ENCODE results near the gene WDR76.

Gene WDR76

GRCh38 chr15:43913941-43914340, 87.1 kb downstream of the WDR76 start:
- DNase-seq (ENCODE audit: low read depth), result no peak

GRCh38 chr15:43915631-43916325, 89.0 kb downstream of the WDR76 start:
- no peak for DNase-seq (ENCODE audit: low read depth)

DNA sequence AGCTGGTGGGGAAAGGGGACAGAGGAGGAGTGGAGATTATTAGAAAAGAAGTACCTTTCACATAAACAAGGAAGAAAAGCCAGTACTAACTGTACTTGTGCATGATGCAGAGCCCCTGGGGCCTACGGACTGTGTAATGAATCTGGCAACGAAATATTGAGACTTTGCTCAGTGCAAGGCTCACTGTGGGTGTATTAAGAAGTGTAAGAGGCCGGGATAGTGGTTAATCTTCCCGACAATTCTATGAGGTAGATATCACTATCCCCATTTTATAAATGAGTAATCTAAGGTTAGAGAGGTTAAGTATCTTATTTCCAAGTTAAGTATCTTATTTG, 89.5 kb downstream of the WDR76 start:
- no peak for DNase-seq (ENCODE audit: low read depth)

Data from activated T-cell treated with anti-CD3 and anti-CD28 coated beads for 24 hours (primary cell).